HG03066 (cell line): ENCODE data around the gene L3MBTL3.
"Not testable (repeated sequence)": the region's sequence is repeated elsewhere in the genome, so short reads cannot be mapped to it uniquely, and the experiment has no call there.

Experiments
- ATAC-seq: cut with Tn5 transposase; IDR thresholded peaks from one replicate; pipeline ENCODE4 v1.9.1; 2021; ENCODE audit warnings: low read depth; ENCODE audit not compliant: unreplicated experiment

The L3MBTL3 gene

DNA sequence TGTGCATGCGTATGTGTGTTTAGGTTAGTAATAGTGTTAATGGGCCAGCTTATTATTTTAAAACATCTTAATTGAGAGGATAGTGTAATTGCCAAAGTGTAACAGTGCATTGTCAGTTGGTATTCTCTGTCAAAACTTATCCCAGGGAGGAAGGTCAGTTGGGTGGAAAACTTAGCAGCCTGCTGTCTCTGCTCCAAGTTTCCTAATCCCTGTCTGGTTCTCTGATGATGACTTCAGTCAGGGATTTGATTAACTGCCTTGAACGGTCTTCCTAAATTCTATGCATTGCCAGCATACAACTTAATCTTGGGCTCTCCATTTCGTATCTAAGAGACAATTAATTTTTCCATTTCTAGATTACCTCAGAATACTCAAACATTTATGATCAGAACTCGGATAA is 51.1 kb downstream of the L3MBTL3 start:
- no peak for ATAC-seq

- ATAC-seq: no peak
Observed at GRCh38 chr6:130070326-130070725, 51.9 kb downstream of the L3MBTL3 start.

GRCh38 chr6:130070792-130071191 is 52.4 kb downstream of the L3MBTL3 start:
- no peak for ATAC-seq

DNA sequence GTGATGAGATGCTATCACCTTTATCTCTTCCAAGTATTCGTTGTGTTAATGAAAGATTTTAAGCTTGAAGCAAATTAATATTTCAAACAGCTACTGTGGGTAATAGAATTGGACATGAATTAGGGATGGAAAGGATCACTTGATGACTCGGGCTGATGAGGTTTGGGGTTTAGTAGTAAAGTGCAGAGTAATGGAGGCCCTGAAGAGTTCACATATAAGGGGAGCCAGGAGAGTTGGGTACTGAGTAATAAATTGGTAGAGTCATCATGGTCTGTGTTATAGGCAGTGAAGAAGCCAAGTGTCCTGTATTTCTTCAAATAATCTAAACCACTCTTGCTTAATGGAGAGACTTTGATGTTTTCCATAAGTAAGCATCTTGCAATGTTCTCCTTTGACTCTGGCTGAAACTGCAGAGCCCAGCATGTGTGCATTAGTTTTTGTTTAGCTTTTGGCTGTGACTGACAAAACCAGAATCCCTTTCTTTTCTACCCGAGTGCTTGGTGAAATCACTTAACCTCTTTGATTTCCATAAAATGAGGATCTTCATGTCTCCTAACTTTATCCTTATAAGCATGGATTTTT is 57.6 kb downstream of the L3MBTL3 start:
- no peak for ATAC-seq

GRCh38 chr6:130076512-130076911 is 58.1 kb downstream of the L3MBTL3 start:
- no peak for ATAC-seq

DNA sequence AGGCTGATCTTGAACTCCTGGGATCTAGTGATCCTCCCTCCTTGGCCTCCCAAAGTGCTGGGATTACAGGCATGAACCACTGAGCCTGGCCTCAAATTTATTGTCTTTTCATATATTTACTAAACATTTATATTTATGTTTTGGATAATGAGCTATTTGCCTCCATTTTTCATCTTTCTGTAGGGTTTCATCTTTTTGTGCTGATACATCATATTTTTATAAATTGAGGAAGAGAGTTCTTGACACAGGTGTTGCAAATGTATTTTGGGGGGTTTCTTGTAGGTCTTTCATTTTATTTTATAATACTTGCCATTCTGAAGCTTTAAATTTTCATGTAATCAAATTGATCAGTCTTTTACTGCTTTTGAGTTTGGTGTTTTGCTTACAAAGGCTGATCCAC is 72.4 kb downstream of the L3MBTL3 start:
- no peak for ATAC-seq

DNA sequence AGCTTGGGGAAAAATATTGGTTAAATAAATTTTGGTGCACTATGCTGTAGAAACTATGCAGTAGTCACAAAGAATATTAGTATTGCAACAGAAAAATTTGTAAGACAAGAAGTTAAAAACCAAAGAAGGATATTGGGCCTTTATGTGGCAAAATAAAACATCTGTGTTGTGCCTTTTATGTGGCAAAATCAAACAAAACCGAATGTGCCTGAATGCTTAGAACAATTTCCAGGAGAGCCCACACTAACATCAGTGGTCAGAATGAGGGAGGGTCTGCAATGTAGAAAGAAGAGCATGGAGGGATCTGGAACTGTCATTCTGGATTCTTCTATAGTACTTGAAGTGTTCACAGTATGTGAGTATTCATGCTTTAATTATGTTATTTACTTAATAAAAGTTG is 75.2 kb downstream of the L3MBTL3 start:
- no peak for ATAC-seq

DNA sequence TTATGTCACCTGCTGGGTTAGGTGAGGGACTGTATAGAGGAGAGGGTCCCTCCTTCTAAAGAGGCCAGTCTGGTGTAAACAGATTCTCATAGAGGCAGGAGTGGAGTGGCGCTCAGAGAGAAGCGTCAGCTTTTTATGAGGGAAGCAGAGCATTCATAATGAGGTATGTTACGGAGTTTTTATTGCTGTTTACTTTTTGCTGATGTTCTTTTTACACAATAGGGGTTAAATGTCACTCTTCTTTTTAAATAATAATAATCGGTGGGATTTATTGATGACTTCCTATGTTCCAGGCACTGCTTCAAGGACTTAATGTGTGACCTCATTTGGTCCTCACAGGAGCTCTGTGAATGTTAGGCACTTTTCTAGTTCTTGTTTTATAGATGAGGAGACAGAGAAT is 79.9 kb downstream of the L3MBTL3 start:
- ATAC-seq: no peak

DNA sequence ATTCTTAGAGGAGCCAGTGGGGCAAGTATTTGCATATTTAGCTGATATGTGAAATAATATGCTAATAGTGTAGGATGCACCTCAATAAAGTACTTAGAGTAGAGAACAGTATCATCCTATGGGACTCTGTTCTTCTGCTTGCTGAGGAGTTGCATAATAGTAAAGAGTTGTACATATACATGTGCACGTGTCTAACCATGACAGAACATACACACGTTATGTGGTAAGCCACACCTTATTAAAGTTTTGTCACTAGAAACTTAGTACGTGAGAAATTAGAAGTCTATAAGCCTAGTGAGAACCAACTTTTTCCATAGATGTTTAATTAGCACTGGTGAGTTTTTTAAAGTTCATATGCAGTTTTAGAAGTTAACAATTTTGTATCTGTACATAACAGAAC is 80.7 kb downstream of the L3MBTL3 start:
- no peak for ATAC-seq

GRCh38 chr6:130105996-130106704 is 87.8 kb downstream of the L3MBTL3 start:
- ATAC-seq: peak; percentile 90

GRCh38 chr6:130107710-130108109 is 89.3 kb downstream of the L3MBTL3 start:
- no peak for ATAC-seq

DNA sequence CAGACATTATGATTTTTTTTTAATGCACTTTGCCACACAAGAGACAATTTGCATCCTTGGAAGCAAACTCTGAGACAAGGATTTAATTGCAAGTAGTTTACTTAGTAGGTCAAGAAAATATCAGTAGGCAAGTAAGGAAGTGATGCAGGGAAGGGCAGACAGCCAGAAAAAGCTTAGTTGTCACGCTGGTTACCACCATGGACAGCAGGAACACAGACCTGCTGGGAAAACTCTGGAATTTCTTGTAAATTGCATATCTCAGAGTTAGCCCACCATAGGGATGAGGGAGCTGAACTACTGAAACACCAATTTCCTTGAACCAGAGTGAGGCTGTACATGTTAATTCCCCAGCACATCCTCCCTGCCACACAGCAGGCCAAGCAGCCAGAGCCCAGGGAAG is 92.7 kb downstream of the L3MBTL3 start:
- ATAC-seq: no peak

DNA sequence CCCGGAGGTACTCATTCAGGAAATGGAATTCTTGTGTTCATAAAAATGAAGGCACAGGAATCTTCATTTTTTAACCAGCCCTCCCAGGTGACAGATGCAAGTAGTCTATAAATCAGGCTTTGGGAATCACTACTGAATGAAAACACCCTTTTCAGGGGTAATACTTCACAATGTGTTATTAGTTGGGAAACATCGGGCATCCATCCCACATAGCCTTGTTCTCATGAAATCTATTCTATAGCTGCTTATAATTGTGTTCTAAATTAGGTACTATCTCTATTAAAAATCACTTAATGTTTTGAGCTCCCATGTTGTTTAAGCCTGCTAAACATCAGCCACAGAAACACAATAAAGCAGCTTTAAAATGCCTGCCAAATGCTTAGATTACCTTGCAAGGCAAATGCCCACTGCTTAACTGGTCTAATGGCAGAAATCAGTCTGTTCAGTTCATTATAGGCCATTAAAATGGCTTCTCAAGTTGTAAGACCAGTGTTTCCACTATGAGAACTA is 94.9 kb downstream of the L3MBTL3 start:
- ATAC-seq: no peak

GRCh38 chr6:130115036-130115435 is 96.7 kb downstream of the L3MBTL3 start:
- ATAC-seq: peak; percentile 87

GRCh38 chr6:130116273-130116672 is 97.9 kb downstream of the L3MBTL3 start:
- peak; percentile 33 for ATAC-seq

GRCh38 chr6:130117187-130117701 is 98.9 kb downstream of the L3MBTL3 start:
- not testable (repeated sequence) for ATAC-seq

DNA sequence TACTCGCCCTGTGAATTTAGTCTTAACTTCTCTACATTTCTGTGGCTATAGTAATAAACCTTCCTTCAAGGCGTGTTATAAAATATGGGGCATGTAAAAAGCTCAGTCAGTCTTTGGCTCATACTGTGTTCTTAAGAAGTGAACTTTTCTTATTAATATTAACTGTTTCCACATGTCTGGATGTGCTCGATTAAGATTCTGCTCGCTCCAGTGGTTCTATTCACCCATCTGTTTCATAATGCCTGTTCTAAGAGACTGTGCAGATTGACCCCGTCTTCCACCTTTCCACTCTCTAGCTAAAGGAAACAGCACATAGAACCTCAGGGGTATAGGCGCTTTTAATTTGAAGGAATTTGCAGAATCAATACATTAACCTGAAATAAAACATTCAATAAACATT is 99.9 kb downstream of the L3MBTL3 start:
- no peak for ATAC-seq

DNA sequence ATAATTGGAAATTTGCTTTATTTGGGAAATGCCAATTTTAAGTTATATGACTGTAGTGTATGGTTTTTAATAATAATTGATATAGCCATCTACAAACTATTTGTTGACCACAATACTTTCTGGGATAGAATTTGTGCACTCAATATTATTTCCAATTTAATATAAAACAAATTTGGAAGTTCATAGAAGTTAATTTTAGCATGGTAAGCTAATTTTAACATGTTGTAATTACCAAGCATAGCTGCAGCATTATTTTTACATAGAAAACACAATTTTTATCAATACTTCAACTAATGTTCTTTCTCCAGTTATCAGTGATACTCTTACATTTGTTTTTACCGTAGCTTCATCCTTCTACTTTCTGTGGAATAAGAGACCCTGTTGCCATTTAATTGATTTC is 100.8 kb downstream of the L3MBTL3 start:
- no peak for ATAC-seq

DNA sequence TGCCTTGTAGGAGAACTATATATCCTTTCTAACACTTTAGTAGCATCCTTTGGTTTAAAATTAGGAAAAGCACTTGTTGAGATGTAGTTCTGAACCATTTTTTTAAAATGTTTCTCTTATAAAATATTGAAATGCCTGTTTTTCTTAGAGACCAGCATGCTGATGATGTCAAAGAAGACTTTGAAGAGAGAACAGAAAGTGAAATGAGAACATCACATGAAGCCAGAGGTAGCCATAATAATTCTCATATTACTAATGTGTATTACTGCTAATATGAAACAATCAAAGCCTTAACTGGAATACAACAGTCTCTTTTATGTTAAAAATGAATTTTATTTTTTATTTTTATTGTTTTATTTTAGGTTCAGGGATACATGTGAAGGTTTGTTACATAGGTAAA is 102.3 kb downstream of the L3MBTL3 start:
- ATAC-seq: no peak

GRCh38 chr6:130122243-130122642 is 103.9 kb downstream of the L3MBTL3 start:
- no peak for ATAC-seq

- ATAC-seq: no peak
Observed at GRCh38 chr6:130127195-130127594, 108.8 kb downstream of the L3MBTL3 start.

DNA sequence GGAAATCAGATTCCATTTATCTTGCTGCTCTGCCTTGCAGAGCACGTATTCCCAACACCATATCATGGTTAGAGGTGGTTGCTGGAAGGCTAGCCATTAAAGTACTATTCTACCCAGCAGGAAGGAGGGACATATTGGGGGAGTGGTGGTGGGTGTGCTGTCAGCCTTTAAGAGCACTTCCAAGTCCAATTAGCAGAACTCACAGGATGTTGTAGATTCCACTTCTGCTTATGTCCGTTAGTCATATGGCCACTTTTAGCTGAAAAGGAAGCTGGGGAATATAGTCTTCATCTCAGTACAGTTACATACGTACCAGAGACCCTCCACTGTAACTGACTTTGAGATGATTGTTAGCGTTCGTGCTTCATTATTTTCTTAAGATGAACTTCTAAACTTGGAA is 109.9 kb downstream of the L3MBTL3 start:
- no peak for ATAC-seq
